NCI-H748 treated with DMSO at 0.1 percent for 48 hours (cell line): ENCODE measurements around the gene TMEM205.

Experiments used
- DNase-seq: peaks from one replicate; lab custom pipeline; 2025; lab: John Stamatoyannopoulos, UW

The TMEM205 gene

DNA sequence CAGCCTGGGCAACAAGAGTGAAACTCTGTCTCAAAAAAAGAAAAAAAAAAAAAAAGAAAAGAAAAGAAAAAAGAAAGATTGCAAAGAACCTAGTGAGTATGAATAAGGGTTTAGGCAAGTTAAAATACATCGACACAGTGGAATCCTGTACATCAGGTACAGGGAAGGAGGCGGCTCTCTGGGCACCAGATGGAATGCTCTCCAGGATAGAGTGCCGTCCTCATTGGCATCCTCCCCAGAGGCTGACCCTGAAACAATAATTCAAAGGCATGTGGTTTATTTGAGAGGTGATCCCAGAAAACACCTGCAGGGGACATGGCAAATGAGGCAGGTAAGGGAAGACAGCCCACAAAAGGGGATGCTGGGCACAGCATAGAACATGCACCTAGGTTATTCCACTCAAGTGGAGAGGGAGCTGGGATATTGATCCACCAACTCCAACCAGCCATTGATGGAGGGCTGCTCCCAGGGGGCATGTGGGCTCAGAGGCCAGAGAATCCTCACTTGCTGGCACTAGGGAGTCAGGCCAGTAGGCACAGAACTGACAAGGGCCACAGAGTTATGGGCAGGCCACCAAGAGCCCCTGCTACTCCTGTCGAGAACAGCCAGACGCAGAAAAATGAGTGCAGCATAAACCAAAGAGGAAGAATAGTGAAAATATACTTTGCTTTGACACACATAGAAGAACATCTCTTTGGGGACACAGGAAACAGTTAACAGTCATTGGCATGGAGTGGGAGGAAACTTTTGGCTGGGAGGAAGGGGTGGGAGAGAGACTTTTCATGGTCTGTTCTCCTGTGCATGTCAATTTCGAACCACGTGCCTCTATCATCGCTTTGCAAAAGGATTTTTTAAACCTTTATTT is 45.9 kb downstream of the TMEM205 start:
- DNase-seq: no peak

GRCh38 chr19:11296264-11296663 is 49.8 kb downstream of the TMEM205 start:
- DNase-seq: no peak

GRCh38 chr19:11295665-11296245 is 50.3 kb downstream of the TMEM205 start, which contains the start of gene TSPAN16:
Gene TSPAN16, plus strand, starts transcription at chr19:11296160. Its CDS starts 138 bp downstream, at chr19:11296298.
- no peak for DNase-seq

GRCh38 chr19:11295180-11295579 is 50.9 kb downstream of the TMEM205 start:
- DNase-seq: no peak

DNA sequence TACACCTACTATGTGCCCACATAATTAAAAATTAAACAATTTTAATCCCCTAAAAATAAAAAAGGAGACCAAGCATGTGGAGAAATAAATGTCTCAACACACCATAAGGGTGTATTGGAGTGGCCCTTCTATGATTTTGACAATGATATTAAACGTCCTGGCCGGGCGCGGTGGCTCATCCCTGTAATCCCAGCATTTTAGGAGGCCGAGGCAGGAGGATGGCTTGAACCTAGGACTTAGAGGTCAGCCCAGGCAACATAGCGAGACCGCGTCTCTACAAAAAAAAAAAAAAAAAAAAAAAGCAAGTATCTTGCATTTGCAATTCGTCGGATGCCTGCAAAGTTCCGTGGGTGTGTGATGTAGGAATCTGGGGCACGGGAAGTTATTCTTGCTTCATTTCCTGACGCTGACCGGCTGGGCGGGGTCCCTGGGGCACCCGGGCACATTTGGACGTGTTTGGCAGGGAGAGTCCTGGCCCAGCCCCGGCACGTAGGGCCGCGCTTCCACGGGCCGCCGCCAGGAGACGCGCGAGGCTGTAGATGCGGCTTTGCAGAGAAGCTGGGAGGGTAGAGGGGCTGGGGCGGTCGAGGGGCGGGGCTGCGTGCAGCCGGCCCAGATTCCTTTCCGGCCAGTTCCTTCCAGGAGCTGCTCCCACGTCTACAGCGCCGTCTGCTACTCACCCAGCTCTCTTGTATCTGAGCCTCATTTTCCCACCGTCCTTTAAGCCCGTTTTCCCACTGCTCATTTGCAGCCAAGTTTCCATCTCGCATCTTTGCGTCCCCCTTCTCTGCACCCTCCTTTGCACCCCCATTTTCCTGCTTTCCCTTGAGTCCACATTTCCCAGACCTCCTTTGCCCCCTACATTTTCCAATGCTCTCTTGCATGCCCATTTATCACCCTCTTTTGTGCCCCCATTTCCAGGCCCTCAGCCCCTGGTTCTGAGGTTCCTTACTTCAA is 52.4 kb downstream of the TMEM205 start:
- DNase-seq: peak; percentile 69
